HG02610 (cell line): ENCODE results near the gene CNP.

Experiments
- ATAC-seq: cut with Tn5 transposase; IDR thresholded peaks from one replicate; pipeline ENCODE4 v1.9.1; 2021; ENCODE audit warnings: mild to moderate bottlenecking, moderate library complexity; ENCODE audit not compliant: unreplicated experiment

The CNP gene

DNA sequence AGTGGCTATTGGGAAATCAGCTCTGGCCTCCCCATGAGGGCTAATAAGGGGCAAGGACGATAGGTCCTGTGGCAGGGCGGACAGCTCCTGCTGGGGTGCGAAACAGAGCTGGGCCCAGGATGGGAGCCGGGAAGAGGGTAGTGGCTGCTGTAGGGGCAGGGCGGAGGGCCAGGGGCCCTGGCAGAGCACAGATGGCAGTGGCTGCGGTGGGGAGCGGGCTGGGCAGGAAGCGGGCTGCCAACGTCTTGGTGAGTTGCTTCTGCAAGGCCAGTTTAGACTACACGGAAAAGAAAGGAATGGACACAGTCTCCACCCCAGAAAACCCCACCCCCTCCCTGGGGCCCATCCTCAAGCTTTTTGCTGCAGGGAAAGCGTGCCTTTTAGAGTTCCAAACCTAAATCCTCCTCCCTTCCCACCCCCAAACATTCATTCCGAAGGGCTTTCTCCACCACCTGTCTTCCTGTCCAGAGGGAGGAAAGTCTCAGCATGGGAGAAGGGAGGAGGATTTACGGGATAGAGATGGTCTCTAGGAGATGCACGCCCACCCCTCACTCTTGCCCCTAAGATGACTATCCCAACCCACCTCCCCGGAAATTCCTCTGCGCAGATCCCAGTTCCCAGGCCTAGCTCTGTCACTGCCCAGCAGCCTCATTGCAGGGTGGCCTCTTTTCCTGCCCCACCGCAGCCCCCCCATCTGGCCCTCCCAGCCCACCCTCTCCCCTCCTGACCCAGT lies 60.4 kb downstream of the CNP start:
- ATAC-seq = no peak
